Esophagus (tissue), 2 donors: ENCODE measurements around the gene MUCL3. TPM values are rescaled to one million over a fixed set of nuclear protein-coding genes. Genes with fewer than 3 reads are reported as not detected.
A peak's percentile ranks its signal among the peaks of the same experiment; 100 is the strongest.

Experiments used
- H3K27ac ChIP-seq, 2 donors: one replicate each; pipeline ENCODE4 v1.5.1; 2013; ENCODE audit warnings: low read depth in 2 of 2, mild to moderate bottlenecking in 2 of 2, inconsistent platforms in 1 of 2, low read length in 1 of 2, moderate library complexity in 1 of 2
- H3K27me3 ChIP-seq, 2 donors: one replicate each; pipeline ENCODE4 v1.6.1; 2013; ENCODE audit warnings: low read length in 2 of 2, control low read depth in 1 of 2, mild to moderate bottlenecking in 1 of 2; ENCODE audit not compliant: insufficient read depth in 2 of 2, control insufficient read depth in 1 of 2
- H3K36me3 ChIP-seq, 2 donors: one replicate each; pipeline ENCODE4 v1.6.1; 2013; ENCODE audit warnings: low read length in 1 of 2; ENCODE audit not compliant: control insufficient read depth in 2 of 2, insufficient read depth in 2 of 2
- H3K4me1 ChIP-seq, 2 donors: one replicate each; pipeline ENCODE4 v1.6.1; 2013; ENCODE audit warnings: low read length in 1 of 2; ENCODE audit not compliant: control insufficient read depth in 2 of 2, insufficient read depth in 2 of 2
- H3K4me3 ChIP-seq, 2 donors: one replicate each; pipeline ENCODE4 v1.5.1; 2013; ENCODE audit warnings: low read length in 2 of 2, mild to moderate bottlenecking in 2 of 2, low read depth in 1 of 2, moderate library complexity in 1 of 2
- H3K9me3 ChIP-seq, 2 donors: one replicate each; pipeline ENCODE4 v1.6.1; 2013; ENCODE audit warnings: mild to moderate bottlenecking in 2 of 2, low read depth in 1 of 2, low read length in 1 of 2, moderate library complexity in 1 of 2; ENCODE audit not compliant: control insufficient read depth in 2 of 2, insufficient read depth in 1 of 2
- WGBS, 2 donors: extraction: QIAGEN DNeasy Blood & Tissue Kit; methylation state at CpG; one replicate each; pipeline ENCODE4 v1.1.7; 2013; 5-methylcytosine and 5-hydroxymethylcytosine counted together
- polyA plus RNA-seq, 2 donors: library from polyadenylated mRNA; stranded (reverse); fragments of 200-250 nt; gene quantifications; one replicate each; pipeline ENCODE4 v1.2.3, GENCODE V29; 2013
- donor health status: healthy with polysubstance abuse.
- donor health status: Bipolar disorder and iron deficiency.

Gene MUCL3
- polyA plus RNA-seq, 2 donors, result 5.2 to 17.8 TPM

DNA sequence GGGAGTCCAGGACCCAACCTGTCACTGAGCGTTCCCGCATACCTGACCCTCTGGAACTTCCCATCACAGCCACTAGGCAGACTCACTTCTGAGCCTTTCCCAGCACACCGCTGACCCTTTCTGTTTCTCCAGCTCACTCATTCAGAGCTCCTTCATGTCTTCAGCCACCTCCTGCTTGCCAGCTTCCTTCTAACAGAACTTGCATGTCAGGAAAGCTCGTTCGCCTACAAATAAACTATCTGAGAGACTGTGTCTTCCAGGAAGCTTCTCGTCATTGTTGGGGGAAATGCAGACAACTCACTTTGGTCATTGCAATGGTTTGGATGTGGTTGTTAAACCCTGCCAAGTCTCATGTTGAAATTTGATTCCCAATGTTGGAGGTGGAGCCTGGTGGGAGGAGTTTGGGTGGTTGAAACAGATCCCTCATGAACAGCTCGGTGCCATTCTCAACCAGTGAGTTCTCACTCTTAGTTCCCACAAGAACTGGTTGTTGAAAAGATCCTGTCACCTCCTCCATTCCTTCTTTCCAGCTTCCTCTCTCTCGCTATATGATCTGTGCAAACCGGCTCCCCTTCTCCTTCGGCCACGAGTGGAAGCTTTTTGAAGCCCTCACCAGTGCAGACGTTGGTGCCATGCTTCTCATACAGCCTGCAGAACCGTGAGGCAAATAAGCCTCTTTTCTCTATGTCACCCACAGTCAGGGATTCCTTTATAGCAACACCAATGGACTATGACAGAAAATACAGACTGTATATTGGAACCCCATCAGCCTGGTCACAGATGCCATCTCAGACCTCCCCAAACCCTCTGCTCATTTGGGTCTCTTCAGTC lies 41.4 kb downstream of the MUCL3 start:
- peaks cover 0 to 8% of the 10 kb centered on the region in 2 donors for H3K4me1 ChIP-seq
- no peaks in the 10 kb centered on the region for H3K9me3 ChIP-seq
- peak overlapping the region; percentile 72 to 92 for H3K27ac ChIP-seq
- 17 to 22% methylated on average over 13 of the region's 13 CpGs for WGBS, 2 donors
- no peaks in the 10 kb centered on the region for H3K36me3 ChIP-seq
- H3K4me3 ChIP-seq, result peak overlapping the region; percentile 18 to 65
- no peaks in the 10 kb centered on the region for H3K27me3 ChIP-seq

DNA sequence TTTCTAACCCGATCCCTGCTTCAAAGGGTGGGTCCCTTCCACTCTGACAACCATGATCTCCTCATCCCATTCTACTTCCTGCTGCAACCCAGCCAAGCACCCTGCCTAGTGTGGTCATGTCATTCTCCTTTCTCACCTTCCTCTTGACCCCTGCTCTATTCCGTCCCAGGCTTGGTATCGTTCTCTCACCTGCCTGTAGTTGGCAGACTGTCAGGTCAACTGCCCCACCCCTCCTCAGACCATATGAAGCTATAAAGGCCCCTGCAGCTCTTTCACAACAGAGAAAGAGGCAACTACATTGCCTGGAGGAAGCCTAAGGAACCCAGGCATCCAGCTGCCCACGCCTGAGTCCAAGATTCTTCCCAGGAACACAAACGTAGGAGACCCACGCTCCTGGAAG lies 42.7 kb downstream of the MUCL3 start, which contains the start of gene MUC21:
Gene MUC21, plus strand, starts transcription at position 280 of the 400 bp plus-strand sequence. CDS start 241 bp downstream, outside the sequence.
- WGBS, 2 donors, result 74 to 77% methylated on average over 6 of the region's 6 CpGs
- Histone ChIP-seq H3K9me3 (no peaks in the 10 kb centered on the region), H3K4me3 (peak within 1 kb of the TSS; percentile 18 to 65), H3K27me3 (no peaks in the 10 kb centered on the region), H3K4me1 (peaks cover 0 to 8% of the 10 kb centered on the region in 2 donors), H3K36me3 (no peaks in the 10 kb centered on the region), H3K27ac (peak within 1 kb of the TSS; percentile 72 to 92)

DNA sequence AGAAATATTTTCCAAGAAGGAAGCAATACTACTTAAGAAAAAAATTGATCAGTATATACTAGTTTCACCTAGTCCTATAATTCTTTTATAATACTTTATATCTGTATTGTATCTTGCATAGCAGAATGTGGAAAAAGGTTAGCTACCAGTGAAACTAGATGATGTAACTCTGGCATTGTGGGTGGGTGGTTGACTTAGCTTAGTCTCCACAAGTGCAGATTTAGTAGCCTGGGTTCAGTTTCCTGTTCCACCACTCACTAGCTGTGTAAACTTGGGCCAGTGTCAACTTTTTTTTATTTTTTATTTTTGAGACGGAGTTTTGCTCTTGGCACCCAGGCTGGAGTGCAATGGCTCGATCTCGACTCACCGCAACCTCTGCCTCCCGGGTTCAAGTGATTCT lies 44.7 kb downstream of the MUCL3 start:
- Histone ChIP-seq H3K27me3 (no peaks in the 10 kb centered on the region), H3K4me3 (peak overlapping the region in 1 of 2 donors; percentile 65), H3K36me3 (no peaks in the 10 kb centered on the region), H3K4me1 (peaks cover 0 to 8% of the 10 kb centered on the region in 2 donors), H3K9me3 (no peaks in the 10 kb centered on the region), H3K27ac (peak overlapping the region; percentile 9 to 21)
- 64 to 71% methylated on average over 5 of the region's 5 CpGs for WGBS, 2 donors

DNA sequence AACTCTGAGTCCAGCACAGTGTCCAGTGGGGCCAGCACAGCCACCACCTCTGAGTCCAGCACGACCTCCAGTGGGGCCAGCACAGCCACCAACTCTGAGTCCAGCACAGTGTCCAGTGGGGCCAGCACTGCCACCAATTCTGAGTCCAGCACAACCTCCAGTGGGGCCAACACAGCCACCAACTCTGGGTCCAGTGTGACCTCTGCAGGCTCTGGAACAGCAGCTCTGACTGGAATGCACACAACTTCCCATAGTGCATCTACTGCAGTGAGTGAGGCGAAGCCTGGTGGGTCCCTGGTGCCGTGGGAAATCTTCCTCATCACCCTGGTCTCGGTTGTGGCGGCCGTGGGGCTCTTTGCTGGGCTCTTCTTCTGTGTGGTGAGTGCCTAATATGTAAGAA lies 46.5 kb downstream of the MUCL3 start:
- Histone ChIP-seq H3K4me3 (peak overlapping the region; percentile 22 to 65), H3K27me3 (no peaks in the 10 kb centered on the region), H3K9me3 (no peaks in the 10 kb centered on the region), H3K27ac (peak overlapping the region; percentile 5 to 75), H3K4me1 (peaks cover 0 to 4% of the 10 kb centered on the region in 2 donors), H3K36me3 (no peaks in the 10 kb centered on the region)
- 91 to 92% methylated on average over 6 of the region's 6 CpGs for WGBS, 2 donors

DNA sequence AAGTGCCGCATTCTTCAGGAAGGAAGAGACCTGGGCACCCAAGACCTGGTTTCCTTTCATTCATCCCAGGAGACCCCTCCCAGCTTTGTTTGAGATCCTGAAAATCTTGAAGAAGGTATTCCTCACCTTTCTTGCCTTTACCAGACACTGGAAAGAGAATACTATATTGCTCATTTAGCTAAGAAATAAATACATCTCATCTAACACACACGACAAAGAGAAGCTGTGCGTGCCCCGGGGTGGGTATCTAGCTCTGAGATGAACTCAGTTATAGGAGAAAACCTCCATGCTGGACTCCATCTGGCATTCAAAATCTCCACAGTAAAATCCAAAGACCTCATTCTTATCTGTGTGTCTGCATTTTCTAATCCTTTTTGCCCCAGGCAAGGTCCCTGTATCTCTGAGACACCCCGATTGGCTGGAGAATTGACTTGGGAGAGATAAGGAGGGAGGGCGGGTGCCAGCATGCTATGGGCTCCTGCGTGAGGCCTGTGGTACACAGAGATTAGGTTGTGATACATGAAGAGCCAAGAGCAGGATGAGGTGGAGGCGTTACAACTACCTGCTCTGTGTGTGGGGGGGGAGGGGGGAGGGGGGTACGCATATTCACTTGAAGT lies 47.5 kb downstream of the MUCL3 start:
- Histone ChIP-seq H3K27ac (peak overlapping the region; percentile 23 to 71), H3K9me3 (no peaks in the 10 kb centered on the region), H3K4me1 (no peaks in the 10 kb centered on the region), H3K36me3 (no peaks in the 10 kb centered on the region), H3K27me3 (no peaks in the 10 kb centered on the region), H3K4me3 (peak overlapping the region in 1 of 2 donors; percentile 65)
- WGBS, 2 donors, result 80 to 88% methylated on average over 9 of the region's 9 CpGs

DNA sequence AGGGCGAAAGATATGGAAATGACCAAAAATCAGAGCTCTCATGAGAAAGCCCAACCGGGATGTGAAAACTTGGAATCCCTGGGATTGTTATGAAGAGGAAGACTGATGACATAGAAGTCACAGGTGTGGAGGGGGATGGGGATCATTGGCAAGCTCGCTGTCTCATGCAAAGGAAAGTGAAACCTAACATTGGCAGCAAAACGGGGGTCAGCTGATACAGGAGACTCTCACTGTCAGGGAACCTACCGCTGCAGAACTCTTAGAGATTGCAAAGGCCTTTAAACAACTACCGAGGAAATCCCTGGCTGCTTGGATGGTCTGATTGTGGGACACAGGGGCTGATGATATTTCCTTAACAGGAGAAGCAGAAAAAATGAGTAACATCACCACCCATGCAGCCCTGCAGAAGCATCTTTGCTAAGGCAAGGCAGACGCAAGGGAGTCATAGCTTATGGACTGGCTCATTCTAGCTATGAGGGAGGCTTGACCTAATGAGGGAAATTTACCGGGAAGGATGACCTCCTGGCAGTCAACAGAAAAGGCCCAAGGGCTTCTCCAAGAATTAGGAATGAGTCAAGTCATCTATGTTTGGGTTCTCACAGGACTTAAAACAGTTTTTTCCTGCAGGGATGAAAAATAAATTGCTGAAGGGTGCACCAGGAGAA lies 49.8 kb downstream of the MUCL3 start:
- Histone ChIP-seq H3K36me3 (no peaks in the 10 kb centered on the region), H3K9me3 (no peaks in the 10 kb centered on the region), H3K4me3 (no peak overlapping the region), H3K4me1 (no peaks in the 10 kb centered on the region), H3K27ac (no peak overlapping the region), H3K27me3 (no peaks in the 10 kb centered on the region)
- WGBS, 2 donors, result 54 to 60% methylated on average over 8 of the region's 8 CpGs

DNA sequence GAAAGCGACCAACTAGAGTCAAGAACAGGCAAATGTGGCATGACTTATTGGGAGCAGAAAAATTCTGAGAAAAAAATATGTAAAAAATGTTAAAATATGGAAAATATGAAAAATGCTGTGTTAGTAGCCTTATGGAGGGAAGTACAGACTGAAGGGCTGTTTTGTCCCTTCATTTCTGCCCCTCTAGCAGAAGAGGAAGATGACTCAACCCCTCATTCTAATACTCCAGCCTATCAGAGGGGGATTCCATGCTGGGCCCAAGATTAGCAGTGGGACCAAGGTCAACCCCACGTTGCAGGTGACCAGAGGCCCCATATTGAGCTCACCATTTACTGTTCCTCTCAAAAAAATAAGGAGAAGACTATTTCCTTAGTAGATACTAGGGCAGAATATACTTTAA lies 51.1 kb downstream of the MUCL3 start:
- 80 to 83% methylated on average over 2 of the region's 2 CpGs for whole genome bisulfite sequencing, 2 donors
- no peak overlapping the region for H3K27ac ChIP-seq
- H3K4me3 ChIP-seq, result no peak overlapping the region

DNA sequence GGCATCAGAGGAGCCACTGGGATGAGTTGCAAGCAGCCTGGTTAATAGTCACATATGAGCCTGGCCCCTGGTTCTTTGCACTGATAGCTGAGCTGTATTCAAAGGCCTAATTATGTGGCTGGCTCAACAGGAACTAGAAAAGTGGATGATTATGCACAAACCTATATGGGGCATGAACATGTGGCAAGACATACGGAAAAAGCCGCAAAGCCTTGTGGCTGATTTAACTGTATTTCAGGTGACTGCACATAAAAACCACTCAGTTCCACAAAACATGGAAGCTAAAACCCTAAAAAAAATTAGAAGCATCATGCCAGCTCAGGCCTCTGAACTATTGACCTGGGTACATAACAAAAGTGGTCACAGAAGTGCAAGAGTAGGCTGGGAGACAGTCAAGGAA lies 56.5 kb downstream of the MUCL3 start:
- Histone ChIP-seq H3K9me3 (no peaks in the 10 kb centered on the region), H3K36me3 (no peaks in the 10 kb centered on the region), H3K27me3 (no peaks in the 10 kb centered on the region), H3K4me3 (no peak overlapping the region), H3K27ac (peak overlapping the region in 1 of 2 donors; percentile 52), H3K4me1 (no peaks in the 10 kb centered on the region)
- 86 to 88% methylated on average over 2 of the region's 2 CpGs for WGBS, 2 donors

More for the DNA sequence above, 51.1 kb downstream of the MUCL3 start:
- H3K36me3 ChIP-seq, result no peaks in the 10 kb centered on the region
- H3K4me1 ChIP-seq, result no peaks in the 10 kb centered on the region
- H3K9me3 ChIP-seq, result no peaks in the 10 kb centered on the region
- no peaks in the 10 kb centered on the region for H3K27me3 ChIP-seq

DNA sequence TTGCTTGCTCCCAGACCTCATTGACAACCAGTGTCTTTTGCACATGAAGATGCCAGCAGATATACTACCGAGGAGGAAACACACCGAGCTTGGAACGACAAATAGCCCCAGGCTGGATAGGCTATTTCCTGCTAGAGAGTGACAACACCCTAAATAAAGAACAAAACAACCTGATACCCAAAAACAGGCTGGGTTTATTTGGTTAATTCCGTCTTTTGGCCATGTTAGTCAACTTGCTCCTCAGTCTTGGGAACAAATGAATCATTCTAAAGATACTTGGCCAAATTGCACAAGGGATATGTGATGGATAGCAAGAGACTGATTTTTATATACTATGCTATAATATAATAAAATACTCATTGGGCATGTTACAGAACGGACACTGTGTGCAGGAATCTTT lies 58.0 kb downstream of the MUCL3 start:
- Histone ChIP-seq H3K27me3 (no peaks in the 10 kb centered on the region), H3K27ac (peak overlapping the region; percentile 76 to 81), H3K4me1 (no peaks in the 10 kb centered on the region), H3K36me3 (no peaks in the 10 kb centered on the region), H3K4me3 (peak overlapping the region; percentile 5 to 8), H3K9me3 (no peaks in the 10 kb centered on the region)
- WGBS, 2 donors, result 47 to 62% methylated on average over 5 of the region's 5 CpGs
